Cerebellar cortex (tissue), 1 donor: ENCODE results near the gene PLCB1.
A peak's percentile ranks its signal among the peaks of the same experiment; 100 is the strongest.

ENCODE experiments used
- DNase-seq: peaks from one replicate; pipeline ENCODE4 v3.0.0-alpha.2; 2015; ENCODE audit warnings: low spot score

Gene PLCB1

DNA sequence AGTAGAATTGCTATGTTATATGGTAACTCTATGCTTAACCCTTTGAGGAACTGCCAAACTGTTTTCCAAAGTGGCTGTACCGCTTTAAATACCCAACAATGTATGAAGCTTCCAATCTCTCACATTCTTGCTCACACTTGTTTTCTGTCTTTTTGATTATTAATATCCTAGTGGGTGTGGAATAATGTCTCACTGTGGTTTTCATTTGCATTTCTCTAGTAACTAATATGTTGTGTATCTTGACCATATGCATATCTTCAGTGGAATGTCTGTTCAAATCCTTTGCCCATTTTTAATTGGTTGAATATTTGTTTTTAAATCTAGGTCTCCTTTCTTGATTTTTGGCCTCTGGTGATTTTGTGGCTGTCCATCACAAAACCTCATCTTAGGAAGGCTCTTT lies 759.0 kb downstream of the PLCB1 start:
- DNase-seq, result no peak

DNA sequence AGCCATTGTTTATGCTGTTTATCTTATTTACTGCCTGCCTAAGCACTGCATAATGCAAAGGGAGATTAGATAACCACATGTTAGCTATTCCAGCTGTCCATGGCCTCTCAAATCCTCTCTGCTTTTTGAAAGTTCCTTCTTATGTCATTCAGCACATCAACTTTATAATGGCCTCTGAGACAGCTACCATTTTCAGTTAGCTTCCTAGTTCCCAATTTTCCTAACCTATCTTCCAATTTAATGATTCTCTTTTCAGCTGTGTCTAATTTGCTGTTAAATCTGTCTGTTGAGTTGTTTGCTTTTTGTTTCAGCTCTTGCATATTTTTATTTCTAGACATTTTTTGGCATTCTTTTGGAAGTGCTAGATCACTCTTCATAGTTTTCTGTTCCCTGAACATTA lies 763.4 kb downstream of the PLCB1 start:
- DNase-seq, result no peak

DNA sequence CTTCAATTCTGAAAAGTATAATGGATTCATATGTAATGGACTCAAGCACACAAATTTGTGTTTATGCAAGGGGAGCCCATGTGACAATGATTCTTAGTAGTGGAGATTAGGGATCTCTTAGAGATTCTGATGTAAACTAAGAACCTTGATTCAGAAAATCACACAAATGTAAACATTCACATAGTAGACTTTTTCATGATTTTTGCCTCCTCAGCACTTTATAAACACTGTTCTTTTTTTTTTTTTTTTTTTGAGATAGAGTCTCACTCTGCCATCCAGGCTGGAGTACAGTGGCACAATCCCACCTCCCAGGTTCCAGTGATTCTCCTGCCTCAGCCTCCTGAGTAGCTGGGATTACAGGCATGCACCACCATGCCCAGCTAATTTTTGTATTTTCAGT lies 766.8 kb downstream of the PLCB1 start:
- DNase-seq, result no peak

DNA sequence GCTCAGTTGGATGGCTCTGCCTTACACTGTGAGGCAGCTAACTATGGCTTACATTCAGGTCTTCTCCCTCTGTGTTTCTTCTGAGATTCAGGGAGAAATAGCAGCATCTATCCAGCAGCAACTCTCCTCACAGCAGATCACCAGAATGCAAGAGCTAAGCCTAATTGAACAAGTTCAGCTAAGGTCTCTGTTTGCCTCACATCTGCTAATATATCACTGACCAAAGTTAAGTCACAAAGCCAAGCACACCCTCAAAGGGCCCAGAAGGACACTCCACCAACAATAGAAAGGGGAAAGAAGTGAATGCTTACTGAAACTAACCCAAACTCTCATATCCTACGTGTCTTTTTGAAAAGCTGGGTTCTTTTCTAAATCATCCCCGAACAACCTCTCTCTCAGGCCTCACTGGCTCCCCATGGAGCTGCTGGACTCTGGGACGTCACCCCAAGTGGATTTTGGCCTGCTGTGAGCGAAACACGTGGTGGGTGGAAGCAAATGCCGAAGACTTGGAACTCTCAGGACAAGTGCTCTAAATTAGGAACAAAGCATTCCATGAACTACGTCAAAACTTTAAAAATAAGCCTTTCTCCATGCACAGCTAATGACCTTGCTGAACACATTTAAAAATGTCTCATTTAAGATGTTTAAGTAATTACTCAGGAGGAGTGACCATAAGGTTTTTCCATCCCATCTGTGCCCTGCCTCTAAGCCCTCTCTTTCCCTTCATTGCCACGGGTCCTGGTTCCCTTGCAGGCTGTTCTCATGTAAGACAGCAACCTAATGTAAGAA lies 769.4 kb downstream of the PLCB1 start:
- no peak for DNase-seq

DNA sequence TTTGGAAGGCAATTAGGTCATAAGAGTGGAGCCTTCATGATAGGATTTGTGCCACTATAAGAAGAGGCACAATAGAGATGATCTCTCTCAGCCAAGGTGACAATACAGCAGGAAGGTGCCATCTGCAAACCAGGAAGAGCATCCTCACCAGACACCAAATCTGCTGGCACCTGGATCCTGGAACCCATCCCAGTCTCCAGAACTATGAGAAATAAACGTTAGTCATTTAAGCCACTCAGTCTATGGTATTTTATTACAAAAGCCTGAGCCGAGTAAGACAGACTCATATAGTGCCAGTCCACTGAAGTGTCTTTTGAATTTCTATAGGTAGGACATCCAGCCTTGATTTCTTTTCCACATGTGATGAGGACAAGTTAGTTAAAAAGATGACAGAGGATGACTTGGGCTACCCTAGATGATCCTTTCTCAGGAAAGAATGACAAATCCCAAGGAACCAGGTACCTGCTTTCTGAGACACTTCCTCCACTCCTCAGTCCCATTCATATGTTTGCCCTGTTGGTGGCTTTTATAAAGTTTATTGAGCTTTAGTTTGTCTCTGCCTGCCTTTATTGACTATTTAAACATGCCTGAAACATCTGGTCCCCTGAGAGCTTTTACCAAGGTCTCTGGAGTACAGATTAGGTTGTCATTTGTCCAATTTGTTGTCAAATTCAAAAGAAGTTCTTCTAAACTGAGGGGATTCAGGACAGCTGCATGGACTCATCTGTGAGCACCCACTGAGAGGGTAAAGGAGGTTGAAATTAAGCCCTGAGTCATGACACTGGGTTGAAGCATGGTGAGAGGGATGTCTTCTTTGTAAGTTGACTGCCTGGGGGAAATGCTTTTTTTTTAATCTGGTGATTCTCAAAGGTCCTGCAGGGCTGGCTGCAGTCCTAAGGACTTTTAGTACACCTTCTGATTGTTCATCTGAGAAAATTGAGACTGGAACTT lies 771.9 kb downstream of the PLCB1 start:
- DNase-seq, result peak; percentile 48

DNA sequence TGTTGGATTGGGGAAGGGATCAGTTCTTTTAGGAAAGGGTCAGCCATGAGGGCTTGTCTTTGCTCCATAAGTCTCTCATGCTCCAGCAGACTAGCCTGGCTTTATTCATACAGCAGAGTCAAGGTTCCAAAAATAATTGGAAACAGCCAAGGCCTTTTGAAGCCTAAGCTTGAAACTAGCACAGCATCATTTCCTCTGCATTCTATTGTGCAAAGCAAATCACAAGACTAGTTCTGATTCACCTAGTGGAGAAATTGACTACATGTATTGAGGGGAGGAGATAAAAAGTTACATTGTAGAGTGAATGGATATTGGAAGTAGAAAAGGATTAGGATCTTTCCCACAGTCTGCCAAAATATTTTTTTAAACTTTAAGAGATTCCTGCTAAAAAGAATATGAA lies 777.5 kb downstream of the PLCB1 start:
- DNase-seq, result no peak

DNA sequence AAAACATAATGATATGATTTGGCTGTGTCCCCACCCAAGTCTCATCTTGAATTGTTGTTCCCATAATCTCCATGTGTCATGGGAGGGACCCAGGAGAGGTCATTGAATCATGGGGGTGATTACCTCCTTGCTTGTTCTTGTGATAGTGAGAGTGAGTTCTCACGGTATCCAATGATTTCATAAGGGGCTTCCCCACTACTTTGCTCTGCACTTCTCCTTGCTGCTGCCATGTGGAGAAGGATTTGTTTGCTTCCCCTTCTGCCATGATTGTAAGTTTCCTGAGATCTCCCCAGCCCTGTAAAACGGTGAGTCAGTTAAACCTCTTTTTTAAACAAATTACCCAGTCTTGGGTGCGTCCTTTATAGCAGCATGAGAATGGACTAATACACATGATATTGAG lies 780.0 kb downstream of the PLCB1 start:
- DNase-seq, result no peak

DNA sequence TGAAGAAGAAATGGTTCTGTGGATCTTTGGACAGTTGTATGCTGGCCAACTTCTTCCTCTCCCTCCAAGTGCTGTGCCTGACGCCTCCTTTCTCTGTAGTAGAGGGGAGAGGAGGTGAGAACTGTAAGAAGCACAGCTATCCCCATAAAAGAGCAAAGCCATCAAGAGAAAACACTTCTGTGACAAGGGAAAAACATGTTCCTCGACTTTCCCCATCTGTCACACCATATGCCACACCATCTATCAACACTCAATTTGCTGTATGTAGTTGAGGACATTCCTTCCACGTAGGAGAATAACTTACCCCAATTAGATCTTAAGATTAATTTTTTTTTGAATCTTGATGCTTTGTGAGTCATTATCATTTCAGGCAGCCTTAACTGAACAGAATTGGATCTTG lies 780.7 kb downstream of the PLCB1 start:
- peak; percentile 88 for DNase-seq

DNA sequence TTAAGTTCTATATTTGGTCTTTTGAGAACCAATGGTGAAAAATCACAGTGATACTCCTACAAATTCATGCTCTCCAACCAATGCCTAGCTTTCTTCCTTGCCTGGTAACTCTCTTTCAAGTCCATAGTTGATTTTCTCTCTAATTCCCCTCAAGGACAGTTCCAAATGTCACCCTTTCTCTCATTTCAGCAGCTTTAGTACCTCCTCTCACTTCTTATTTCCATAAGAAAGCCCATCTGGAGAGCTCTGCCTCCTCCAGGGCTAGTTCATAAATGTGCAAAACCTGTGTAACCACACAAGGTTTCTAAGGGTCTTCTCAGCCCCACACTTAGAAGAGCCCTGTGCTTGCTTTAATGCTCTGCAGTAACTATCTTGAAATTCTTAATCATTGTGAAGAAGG lies 781.4 kb downstream of the PLCB1 start:
- no peak for DNase-seq

DNA sequence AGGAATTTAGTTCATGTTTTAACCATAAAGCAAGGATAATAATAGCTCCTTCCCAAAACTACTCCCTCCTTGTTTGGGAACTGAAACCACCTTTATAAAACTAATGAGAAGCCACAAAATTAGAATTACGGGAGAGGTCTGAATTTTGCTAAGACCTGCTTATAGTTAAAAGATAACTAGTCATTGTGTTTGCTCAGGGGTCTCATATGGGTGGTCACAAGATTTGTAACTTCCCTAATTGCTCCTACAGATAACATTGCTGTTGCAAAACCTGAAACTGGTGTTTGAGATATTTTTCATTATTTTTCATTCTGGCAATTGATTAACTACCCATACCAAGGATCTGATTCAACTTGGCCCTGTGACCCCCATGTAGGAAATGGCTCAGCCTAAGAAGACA lies 782.4 kb downstream of the PLCB1 start:
- DNase-seq, result no peak

DNA sequence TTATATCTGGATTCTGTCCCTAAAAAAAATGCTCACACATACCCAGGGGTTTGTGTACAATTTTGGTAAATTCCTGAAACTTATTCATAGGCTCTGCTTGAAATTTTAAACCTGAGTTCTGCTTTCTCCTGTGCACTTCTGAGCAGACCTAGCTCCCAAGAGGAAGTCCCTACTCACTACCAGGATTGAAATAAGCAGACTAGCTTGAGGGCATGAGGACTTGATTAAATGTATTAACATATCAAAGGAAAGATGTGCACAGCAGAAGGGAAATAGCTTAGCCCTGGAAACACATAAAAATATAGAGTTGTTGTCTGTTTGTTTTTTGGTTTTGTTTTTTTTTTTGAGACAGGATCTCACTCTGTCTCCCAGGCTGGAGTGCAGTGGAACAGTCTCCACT lies 785.0 kb downstream of the PLCB1 start:
- DNase-seq, result no peak

DNA sequence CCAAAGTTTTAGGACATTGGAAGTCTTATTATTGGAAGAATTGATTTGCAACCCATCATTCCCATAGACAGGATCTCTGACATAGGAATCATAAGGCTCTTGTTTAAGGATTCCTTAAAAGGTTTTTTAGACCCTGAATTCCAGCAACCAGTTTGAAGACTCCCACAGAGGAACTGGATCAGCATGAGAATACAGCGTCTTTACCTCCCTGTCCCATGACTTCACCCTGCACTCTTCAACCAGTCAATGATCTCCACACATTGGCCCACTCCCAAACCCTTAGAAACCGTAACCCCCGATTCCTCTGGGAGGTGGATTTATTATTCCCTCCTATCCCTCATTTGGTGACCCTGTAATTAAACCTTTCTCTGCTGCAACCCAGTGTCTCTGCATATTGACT lies 786.1 kb downstream of the PLCB1 start:
- no peak for DNase-seq

DNA sequence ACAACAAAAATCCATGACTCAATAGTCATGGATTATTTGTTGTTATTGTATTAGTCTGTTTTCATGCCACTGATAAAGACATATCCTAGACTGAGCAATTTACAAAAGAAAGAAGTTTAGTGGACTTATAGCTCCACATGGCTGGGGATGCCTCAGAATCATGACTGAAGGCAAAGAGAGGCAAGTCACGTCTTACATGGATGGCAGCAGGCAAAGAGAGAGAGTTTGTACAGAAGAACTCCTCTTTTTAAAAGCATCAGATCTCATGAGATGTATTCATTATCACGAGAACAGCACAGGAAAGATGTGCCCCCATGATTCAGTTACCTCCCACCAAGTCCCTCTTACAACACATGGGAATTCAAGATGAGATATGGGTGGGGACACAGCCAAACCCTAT lies 792.5 kb downstream of the PLCB1 start:
- DNase-seq, result no peak

DNA sequence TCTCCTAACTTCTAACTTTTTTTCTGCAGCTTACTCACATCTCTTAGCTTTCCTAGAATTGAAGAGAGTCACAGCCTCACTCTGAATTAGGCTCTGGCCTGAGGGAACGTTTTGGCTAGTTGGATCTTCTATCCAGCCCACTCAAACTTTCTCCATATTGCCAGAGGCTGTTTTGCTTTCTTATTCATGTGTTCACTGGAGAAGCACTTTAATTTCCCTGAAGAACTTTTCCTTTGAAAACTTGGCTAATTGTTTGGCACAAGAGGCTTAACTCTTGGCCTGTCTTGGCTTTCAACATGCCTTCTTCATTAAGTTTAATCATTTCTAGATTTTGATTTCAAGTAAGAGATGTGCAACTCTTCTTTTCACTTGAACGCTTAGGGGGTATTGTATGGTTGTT lies 798.7 kb downstream of the PLCB1 start:
- DNase-seq, result no peak

DNA sequence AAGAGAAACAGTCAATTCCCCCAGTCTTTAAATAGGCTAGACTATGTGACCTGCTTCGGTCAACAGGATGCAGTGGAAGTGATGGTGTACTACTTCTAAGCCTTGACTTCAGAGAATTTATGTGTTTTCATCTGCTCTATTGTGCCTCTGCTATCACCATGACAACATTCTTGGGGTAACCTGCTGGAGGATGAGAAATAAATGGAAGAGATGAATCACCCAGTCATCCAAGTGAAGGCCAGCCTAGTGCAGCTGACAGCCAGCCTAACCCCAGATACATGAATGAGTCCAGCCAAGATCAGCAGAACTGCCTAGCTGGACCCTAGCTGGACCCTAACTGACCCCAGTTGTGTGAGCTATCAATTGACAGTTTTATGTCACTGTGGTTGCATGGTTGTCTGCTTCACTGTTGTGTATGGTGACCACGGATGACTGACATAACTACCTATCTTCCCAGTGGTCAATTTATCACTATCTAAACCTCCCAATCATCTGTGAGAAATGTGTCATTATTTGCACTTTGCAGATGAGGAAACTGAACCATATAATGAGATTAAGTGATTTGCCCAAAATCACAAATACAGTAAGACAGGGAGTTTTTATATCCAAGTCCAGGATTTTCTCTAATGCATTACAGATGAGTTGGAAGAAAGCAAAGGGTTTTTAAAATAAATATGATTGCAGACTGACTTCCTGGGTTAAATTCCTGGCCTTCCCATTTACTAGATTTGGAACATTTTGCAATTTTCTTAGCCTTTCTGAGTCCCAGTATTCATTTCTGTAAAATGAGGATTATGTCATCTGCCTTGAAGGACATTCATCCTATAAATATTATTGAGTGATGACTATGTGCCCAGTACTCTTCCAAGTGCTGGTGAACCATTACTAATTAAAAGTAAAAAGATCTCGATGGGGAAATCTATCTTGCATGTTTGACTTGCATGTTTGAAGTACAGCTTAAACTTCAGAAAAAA lies 800.4 kb downstream of the PLCB1 start:
- DNase-seq, result no peak

DNA sequence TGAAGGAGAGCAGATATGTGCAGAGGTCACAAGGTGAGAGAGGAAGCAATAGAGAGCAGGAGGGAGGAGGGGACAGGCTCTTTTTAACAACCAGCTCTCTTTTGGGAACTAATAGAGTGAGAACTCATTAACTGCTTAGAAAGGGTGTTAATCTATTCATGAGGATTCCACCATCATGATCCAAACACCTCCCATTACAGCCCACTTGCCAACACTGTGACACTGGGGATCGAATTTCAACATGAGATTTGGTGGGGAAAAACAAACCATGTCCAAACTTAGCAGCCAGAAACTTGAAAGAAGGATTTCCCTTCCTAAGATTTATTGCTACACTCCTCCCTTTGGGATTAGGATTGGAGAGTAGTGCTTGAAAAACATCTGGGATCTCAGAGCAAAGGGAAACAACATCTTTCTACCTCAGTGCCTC lies 801.3 kb downstream of the PLCB1 start:
- no peak for DNase-seq

DNA sequence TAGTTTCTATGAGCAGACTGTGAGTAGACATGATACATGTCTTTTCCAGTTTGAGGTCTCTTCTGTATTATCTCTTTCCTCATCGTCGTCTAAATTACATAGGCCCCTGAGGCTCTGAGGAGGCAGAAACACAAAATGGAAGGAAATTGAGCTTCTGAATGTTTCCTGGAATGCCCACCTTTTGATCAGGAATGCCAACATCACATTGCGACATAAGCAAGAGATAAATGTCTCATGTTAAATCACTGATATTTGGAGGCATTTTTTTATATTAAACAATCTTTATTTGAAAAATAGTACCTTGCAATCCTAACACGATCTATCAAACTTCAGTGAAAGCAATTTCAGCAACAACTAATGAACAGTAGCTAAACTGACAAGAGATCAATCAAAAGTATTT lies 802.3 kb downstream of the PLCB1 start:
- DNase-seq, result no peak
